ENCODE data around the gene CNOT6. TPM values are rescaled to one million over a fixed set of nuclear protein-coding genes. Genes with fewer than 3 reads are reported as not detected.
"Not testable (repeated sequence)": the region's sequence is repeated elsewhere in the genome, so short reads cannot be mapped to it uniquely, and the experiment has no call there.

The CNOT6 gene
- total and polyA plus RNA-seq, 4 donors: 8.7 to 51.1 (median 14.8) TPM

- ATAC-seq (ENCODE audit: insufficient read depth, low FRiP score) (no peak), DNase-seq (no peak)
- Histone ChIP-seq H3K36me3 (ENCODE audit: control insufficient read depth in 4 of 4, insufficient read depth in 4 of 4, low read length in 4 of 4) (peaks cover 0 to 14% (median 1%) of the 10 kb centered on the region in 4 donors), H3K27me3 (ENCODE audit: control insufficient read depth in 3 of 3, insufficient read depth in 3 of 3, low read length in 2 of 3) (no peaks in the 10 kb centered on the region), H3K9ac (ENCODE audit: insufficient read depth in 1 of 2, low read length in 2 of 2) (peak overlapping the region; percentile 25 to 72), H3K27ac (ENCODE audit: low read depth in 1 of 2, low read length in 1 of 2) (no peak overlapping the region), H3K4me3 (peak overlapping the region; percentile 9), H3K4me1 (ENCODE audit: control insufficient read depth in 5 of 5, insufficient read depth in 5 of 5, low read length in 5 of 5) (peaks cover 11 to 21% (median 17%) of the 10 kb centered on the region in 5 donors), H3K9me3 (ENCODE audit: control insufficient read depth in 4 of 4, insufficient read depth in 3 of 4, low read length in 3 of 4) (peaks cover 0 to 2% (median 0%) of the 10 kb centered on the region in 4 donors)
- no peak for TF ChIP-seq CTCF (IDR thresholded peaks at IDR 0.05; ENCODE audit: control extremely low read depth, extremely low read depth)
- WGBS, 2 donors: 83 to 86% methylated on average over 18 of the region's 18 CpGs
Measured at GRCh38 chr5:180495991-180496741, 2.0 kb downstream of the CNOT6 start.

GRCh38 chr5:180496806-180497205 is 2.6 kb downstream of the CNOT6 start:
- not testable (repeated sequence) for DNase-seq; ATAC-seq (ENCODE audit: insufficient read depth, low FRiP score); H3K27me3 ChIP-seq (ENCODE audit: control insufficient read depth in 3 of 3, insufficient read depth in 3 of 3, low read length in 2 of 3); H3K9me3 ChIP-seq (ENCODE audit: control insufficient read depth in 4 of 4, insufficient read depth in 3 of 4, low read length in 3 of 4); H3K4me3 ChIP-seq; H3K27ac ChIP-seq (ENCODE audit: low read depth in 1 of 2, low read length in 1 of 2); H3K9ac ChIP-seq (ENCODE audit: insufficient read depth in 1 of 2, low read length in 2 of 2)
- Histone ChIP-seq H3K4me1 (ENCODE audit: control insufficient read depth in 5 of 5, insufficient read depth in 5 of 5, low read length in 5 of 5) (peaks cover 11 to 21% (median 17%) of the 10 kb centered on the region in 5 donors), H3K36me3 (ENCODE audit: control insufficient read depth in 4 of 4, insufficient read depth in 4 of 4, low read length in 4 of 4) (peaks cover 0 to 14% (median 1%) of the 10 kb centered on the region in 4 donors)
- WGBS, 2 donors: 89 to 96% methylated on average over 9 of the region's 9 CpGs

- not testable (repeated sequence) for H3K4me3 ChIP-seq; H3K27me3 ChIP-seq (ENCODE audit: control insufficient read depth in 3 of 3, insufficient read depth in 3 of 3, low read length in 2 of 3); H3K9me3 ChIP-seq (ENCODE audit: control insufficient read depth in 4 of 4, insufficient read depth in 3 of 4, low read length in 3 of 4); DNase-seq; ATAC-seq (ENCODE audit: insufficient read depth, low FRiP score); H3K9ac ChIP-seq (ENCODE audit: insufficient read depth in 1 of 2, low read length in 2 of 2); H3K27ac ChIP-seq (ENCODE audit: low read depth in 1 of 2, low read length in 1 of 2)
- peaks cover 0 to 14% (median 1%) of the 10 kb centered on the region in 4 donors for H3K36me3 ChIP-seq (ENCODE audit: control insufficient read depth in 4 of 4, insufficient read depth in 4 of 4, low read length in 4 of 4)
- 80 to 82% methylated on average over 7 of the region's 7 CpGs for whole genome bisulfite sequencing, 2 donors
- H3K4me1 ChIP-seq (ENCODE audit: control insufficient read depth in 5 of 5, insufficient read depth in 5 of 5, low read length in 5 of 5): peaks cover 11 to 21% (median 17%) of the 10 kb centered on the region in 5 donors
Measured at GRCh38 chr5:180497865-180498264, 3.7 kb downstream of the CNOT6 start.

- Histone ChIP-seq H3K9me3 (ENCODE audit: control insufficient read depth in 4 of 4, insufficient read depth in 3 of 4, low read length in 3 of 4) (peaks cover 0 to 2% (median 0%) of the 10 kb centered on the region in 4 donors), H3K4me1 (ENCODE audit: control insufficient read depth in 5 of 5, insufficient read depth in 5 of 5, low read length in 5 of 5) (peaks cover 10 to 21% (median 17%) of the 10 kb centered on the region in 5 donors), H3K27me3 (ENCODE audit: control insufficient read depth in 3 of 3, insufficient read depth in 3 of 3, low read length in 2 of 3) (no peaks in the 10 kb centered on the region), H3K4me3 (no peak overlapping the region), H3K9ac (ENCODE audit: insufficient read depth in 1 of 2, low read length in 2 of 2) (no peak overlapping the region), H3K27ac (ENCODE audit: low read depth in 1 of 2, low read length in 1 of 2) (no peak overlapping the region), H3K36me3 (ENCODE audit: control insufficient read depth in 4 of 4, insufficient read depth in 4 of 4, low read length in 4 of 4) (peaks cover 0 to 14% (median 1%) of the 10 kb centered on the region in 4 donors)
- no peak for TF ChIP-seq CTCF (IDR thresholded peaks at IDR 0.05; ENCODE audit: control extremely low read depth, extremely low read depth)
- WGBS, 2 donors: 86 to 89% methylated on average over 3 of the region's 3 CpGs
- ATAC-seq (ENCODE audit: insufficient read depth, low FRiP score): no peak
- DNase-seq: no peak
Measured at GRCh38 chr5:180498378-180498777, 4.2 kb downstream of the CNOT6 start.

All from lung (tissue), 12 donors.